HG03097 (cell line): ENCODE measurements around the gene POGLUT3.

Source experiments
- ATAC-seq: cut with Tn5 transposase; IDR thresholded peaks from one replicate; pipeline ENCODE4 v1.9.1; 2021; ENCODE audit not compliant: unreplicated experiment, low FRiP score

The POGLUT3 gene

GRCh38 chr11:108498046-108498815 is at the start of gene POGLUT3:
Gene POGLUT3, minus strand, starts transcription at chr11:108498384. Its CDS starts 18 bp downstream, at chr11:108498366.
- ATAC-seq = peak; percentile 51

GRCh38 chr11:108545909-108546501 is 47.8 kb upstream of the POGLUT3 start:
- ATAC-seq = no peak

DNA sequence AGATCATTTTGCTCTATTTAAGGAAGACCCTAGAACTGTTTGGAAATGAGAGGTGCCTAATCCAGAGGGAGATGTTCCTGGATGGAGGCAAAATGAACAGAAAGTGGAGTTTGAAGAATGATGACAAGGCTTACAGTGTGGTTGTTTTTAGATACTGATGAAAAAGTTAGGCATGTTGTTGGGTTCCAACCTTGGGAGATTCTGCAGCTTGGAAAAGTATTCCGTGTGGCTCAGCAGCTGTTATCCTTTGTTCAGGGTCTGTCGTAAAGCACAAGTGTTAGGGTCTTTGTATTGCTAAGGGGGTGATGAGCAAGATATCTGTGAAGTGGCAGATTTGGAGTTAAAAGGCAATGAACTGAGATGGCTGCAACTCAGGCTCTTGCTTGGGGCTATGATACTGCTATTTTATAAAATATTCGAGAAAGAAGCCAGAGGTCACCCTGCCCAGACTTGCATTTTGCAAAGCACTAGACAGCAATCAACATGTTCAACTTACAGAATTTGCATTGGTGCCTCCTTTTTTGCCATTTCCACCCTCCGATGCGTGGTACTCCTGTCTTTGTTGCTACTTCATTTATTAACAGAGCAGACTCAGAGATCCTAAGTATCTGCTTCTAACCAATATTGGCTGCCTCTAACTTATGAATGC is 45.3 kb upstream of the POGLUT3 start:
- no peak for ATAC-seq

DNA sequence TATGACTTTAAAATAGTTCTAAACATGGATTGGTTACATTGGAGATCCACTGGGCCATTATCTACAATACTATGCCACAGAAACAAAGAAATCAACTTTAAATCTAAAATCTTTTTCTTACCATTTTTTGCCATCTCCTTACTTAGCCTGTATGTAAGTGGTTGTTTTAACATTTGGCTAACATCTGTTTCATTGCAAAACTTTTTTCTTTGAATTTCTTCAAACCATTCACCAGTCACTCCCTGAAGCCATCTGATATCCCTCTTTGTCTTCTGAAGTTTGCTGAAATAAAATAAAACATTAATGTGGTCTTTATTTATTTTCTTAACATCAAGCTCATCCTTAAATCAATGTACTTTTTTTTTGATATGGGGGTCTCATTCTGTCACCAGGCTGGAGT is 43.3 kb upstream of the POGLUT3 start:
- no peak for ATAC-seq

DNA sequence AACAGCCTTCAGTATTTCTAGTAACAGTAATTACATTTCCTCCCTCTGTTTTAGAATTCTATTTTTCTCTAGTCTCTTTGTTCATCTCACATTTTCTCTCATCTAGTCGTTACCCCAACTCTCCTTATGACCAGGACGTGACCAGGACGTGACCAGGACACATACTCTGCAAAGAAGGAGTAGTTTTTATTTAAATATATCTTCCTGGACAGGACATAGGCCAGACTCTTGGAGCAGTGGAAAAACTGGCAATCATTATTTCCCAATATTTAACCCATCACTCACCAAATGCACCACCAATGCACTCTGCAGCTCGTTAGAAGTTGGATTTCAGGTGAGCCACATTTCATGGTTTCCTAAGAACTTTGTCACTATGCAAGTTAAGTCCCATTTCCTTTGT is 40.3 kb upstream of the POGLUT3 start:
- no peak for ATAC-seq

DNA sequence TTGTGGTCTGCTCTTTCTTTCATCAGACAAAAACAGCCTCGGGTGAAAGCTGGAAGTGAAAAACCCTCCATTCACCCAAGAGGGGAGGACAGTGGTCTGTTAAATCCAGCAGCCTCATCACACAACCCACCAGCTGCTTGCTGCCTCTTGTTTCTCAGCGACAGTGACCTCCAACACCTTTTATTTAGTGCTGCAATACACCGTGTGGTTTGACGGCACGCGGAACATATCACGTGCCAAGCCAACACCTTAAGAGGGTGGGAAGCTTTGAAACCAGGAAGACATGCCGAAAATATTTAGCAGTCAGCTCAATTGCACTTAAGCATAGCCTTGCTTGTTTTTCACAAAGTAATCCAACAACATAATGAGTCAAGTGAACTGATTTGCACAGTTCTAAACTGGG is 39.8 kb upstream of the POGLUT3 start:
- ATAC-seq = no peak

GRCh38 chr11:108536783-108537182 is 38.6 kb upstream of the POGLUT3 start:
- ATAC-seq = no peak

- no peak for ATAC-seq
Measured at GRCh38 chr11:108535384-108535955, 37.3 kb upstream of the POGLUT3 start.

DNA sequence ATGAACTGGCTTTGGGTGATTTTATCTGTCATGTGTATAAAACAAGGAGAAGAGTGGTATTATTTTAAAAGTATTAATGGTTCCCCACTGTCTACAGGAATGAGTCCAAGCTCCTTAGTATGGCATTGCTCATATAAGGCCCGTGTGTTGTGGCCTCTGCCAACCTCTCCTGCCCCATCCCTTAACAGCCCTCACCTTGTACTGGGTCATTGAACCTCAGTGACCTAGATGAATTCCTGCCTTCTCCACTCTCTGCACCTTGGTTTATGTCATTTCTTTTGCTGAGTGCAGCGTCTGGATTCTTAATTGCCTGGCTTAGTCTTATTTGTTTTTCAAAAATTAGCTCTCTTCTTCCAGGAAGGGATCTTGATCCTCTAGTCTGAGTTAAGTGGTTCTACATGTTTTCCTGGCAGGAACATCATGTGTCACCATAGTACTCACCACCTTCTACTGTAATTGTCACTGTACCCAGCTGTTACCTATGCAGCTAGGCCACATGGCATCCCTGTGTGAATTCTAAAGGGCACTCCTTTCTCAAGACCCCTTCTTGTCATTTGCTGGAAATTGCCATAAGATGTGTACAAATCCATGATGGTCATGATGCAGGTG is 36.2 kb upstream of the POGLUT3 start:
- no peak for ATAC-seq

DNA sequence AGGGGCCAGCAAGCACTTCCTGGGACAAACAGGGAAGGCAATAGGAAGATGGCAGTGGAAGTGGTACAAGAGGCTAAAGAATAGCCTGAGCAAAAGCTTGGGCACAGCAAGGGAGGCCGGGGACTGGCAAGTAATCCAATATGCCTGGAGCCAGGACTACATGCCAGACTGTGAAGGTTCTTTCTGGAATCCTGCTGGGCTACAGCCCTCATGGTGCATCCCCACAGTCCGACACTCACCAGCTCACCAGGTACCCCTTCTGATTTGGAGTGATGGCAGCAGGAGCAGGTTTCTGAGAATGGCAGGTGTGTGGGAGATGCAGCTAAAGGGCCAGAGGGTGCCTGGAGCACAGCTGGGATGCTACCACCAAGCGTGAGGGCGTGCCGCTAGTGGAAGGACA is 32.2 kb upstream of the POGLUT3 start:
- ATAC-seq = no peak

- ATAC-seq = no peak
Measured at GRCh38 chr11:108527382-108527781, 29.2 kb upstream of the POGLUT3 start.

DNA sequence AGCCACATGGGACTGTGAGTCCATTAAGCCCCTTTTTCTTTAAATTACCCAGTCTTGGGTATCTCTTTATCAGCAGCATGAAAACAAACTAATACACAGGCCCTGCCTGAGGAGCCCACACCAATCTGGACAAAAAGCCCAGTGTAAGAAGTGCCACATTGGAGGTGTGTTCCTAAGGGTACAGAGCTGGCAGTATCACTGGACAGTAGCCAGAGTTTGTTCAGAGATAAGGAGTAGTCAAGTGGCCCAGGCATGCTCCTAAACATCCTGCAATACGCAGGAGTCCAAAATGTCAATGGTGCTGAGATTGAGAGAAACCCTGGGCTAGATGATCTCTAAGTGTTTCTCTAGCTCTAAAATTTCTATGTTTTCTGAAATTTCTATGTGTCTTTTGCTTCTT is 27.0 kb upstream of the POGLUT3 start:
- ATAC-seq = no peak

GRCh38 chr11:108524422-108524821 is 26.2 kb upstream of the POGLUT3 start:
- no peak for ATAC-seq

DNA sequence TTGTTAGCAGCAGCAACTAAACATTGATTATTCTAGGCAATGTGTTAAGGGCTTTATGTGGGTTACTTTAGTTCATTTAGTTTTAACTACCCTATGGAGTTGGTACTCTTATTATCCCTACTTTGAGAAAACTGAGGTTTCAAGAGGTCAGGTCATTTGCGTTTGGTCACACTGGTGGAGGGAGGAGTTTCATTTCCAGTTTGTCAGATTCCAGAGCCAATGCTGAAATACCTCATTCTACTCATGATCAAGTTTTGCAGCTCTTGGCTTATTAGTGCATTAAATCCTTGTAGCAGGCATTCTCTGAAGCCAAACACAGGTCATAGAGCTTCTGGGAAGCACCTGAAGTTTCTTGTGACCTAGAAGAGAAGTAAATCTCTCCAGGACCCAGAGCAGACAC is 24.1 kb upstream of the POGLUT3 start:
- ATAC-seq = no peak

GRCh38 chr11:108518581-108518980 is 20.4 kb upstream of the POGLUT3 start:
- no peak for ATAC-seq

DNA sequence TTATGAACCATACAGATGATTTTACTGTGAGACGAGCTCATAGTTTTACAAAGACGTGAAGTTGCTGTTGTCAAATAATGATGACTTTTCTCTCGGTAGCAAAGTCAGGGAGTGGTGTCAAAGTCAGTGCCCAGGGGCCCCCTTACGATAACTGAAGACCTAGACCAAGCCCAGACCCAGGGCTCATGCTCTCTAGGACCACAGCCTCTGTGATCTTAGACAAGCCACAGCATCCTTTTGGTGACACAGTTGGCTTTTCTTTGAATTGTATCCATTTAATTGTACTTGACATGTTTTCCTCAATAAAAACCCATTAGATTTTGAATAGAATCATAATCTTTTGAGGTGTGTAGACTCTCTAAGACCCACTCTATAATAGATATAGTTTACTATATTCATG is 17.9 kb upstream of the POGLUT3 start:
- ATAC-seq = no peak

DNA sequence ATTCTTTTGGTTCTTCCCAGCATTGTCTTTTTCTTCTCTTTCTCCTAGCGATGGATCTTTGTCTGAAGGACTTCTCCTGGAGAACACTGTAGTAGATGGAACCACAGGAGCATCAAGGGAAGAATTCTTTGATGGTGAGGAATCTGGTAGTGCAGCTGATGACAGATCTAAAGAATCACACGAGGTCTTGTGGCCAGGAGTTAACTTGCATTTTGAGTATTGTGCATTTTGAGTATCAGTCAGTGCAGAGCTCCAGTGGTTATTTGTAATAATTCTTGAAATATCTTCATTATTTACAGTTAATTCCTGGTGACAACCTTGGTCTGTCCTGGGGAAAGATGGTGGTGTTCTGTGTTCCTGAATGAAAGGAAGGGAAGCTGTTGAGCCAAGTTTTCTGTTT is 14.5 kb upstream of the POGLUT3 start:
- no peak for ATAC-seq

DNA sequence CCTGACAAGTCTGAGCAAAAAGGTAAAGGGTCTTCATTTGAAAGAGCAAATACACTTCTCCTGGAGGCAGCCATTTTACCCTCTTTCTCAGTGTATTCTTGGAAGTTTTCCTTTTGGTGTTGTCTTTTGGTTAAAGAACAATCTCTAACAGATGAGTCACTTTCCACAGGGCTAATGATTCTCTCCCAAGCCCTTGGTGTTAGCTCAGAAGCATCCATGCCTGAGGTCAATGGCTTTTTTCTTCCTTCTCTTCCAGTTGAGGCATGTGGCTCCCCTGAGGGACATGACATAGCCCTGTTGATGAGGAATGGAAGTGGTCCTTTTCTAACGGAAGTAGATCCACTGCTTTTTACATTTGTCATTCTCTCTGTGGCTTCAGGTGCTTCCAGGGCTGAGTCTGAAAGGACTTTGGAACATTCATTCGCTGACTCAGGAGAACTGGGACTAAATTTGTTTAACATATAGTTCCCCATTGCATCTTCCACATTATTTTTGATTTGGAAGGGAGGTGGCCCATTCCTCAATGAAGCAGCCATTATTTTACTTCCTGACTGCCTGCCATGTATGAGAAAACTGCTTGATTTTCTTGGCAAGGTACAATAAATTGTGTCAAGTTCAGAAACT is 13.8 kb upstream of the POGLUT3 start:
- ATAC-seq = no peak

- ATAC-seq = no peak
Measured at GRCh38 chr11:108508653-108509593, 10.7 kb upstream of the POGLUT3 start.

GRCh38 chr11:108501396-108501795 is 3.2 kb upstream of the POGLUT3 start:
- ATAC-seq = no peak
